H4 (cell line): ENCODE data around the gene XPO6. TPM values are rescaled to one million over a fixed set of nuclear protein-coding genes. Genes with fewer than 3 reads are reported as not detected.

Source experiments
- DNase-seq: peaks from one replicate; pipeline ENCODE4 v3.0.0-alpha.2; 2015; ENCODE audit warnings: low spot score
- total RNA-seq: library from RNA; depleted of rRNA; stranded (reverse); fragments of >200 nt; shearing (Covaris generic); gene quantifications from 2 replicates; pipeline ENCODE4 v1.2.3, GENCODE V29; 2014; rRNA removed

Gene XPO6
- total RNA-seq, 1 experiment from 2014 or later = 46.8 TPM

DNA sequence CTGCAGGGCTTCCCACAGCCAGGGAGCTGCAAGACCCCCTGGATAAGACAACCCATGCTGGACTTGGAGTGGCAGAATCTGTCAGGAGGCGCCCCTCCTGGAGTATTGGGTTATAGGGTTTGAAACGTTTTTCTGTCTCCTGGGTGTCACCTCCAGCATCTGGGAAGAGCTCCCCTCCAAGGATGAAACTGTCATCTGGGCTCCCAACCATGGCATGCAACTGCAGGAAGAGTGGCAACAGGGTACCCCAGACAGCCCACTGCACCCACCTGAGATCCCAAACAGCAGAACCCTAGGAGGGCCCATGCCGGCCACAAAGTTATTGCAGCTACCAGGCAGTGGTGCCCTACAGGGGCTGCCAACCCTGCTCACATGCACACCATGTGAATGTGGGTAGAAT is 147.6 kb downstream of the XPO6 start:
- DNase-seq = no peak

GRCh38 chr16:28063591-28064061 is 148.1 kb downstream of the XPO6 start, which contains the start of gene GSG1L:
Gene GSG1L, minus strand, starts transcription at chr16:28063714. Its CDS starts 290 bp downstream, at chr16:28063424.
- DNase-seq = no peak

DNA sequence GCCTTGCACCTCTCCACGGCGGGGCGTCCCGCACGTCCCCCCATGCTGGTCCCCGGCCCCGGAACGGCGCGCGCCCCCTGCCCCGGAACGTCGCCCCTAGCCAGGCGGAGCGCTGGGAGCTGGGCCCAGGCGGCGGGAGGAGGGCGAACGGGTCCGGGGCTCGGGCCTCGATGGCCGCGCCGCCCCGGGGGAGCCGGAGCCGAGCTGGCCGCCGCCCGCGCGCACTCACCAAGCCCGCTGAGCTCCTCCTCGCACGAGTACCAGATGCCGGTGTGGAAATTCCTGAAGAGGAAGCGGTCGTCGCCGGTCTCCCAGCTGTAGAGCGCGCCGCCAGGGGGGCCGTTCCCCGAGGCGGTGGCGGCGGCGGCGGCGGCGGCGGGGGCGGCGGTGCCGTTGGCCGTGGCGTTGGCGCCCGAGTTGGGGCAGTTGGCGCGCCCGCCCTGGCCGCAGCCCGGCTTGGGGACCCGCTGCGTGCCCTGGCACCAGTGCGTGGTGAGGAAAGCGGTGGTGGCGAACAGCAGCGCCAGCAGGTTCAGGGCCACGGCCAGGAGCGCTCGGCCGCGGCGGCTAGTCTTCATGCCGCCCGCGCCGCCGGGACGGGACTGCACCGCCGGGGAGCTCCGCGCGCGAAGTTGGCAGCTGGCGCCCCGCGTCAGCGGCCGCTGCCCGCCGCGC is 148.8 kb downstream of the XPO6 start:
- no peak for DNase-seq

- DNase-seq = no peak
These were observed 149.4 kb downstream of the XPO6 start for GRCh38 chr16:28062261-28062846.

- DNase-seq = no peak
These were observed 150.2 kb downstream of the XPO6 start for GRCh38 chr16:28061352-28062101.

- no peak for DNase-seq
These were observed 151.8 kb downstream of the XPO6 start for GRCh38 chr16:28059841-28060575.

- no peak for DNase-seq
These were observed 152.8 kb downstream of the XPO6 start for GRCh38 chr16:28058839-28059589.

DNA sequence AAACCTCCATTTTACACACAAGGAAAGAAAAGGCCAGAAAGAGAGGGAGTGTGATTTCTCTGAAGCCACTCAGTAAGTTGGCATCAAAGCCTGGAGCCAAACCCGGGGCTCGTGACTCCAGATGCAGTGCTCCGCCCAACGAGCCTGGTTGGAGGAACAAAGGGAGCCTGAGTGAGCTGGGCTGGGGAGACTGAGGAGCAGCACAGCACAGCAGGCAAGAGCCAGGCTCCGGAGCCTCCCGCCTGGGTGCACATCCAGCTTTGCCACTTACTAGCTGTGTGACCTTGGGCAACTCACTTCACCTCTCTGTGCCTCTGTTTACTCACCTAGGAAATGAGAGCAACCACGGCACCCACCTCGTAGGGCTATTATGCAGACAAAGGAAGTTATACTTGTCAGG is 153.8 kb downstream of the XPO6 start:
- no peak for DNase-seq

GRCh38 chr16:28053461-28053860 is 158.3 kb downstream of the XPO6 start:
- no peak for DNase-seq

DNA sequence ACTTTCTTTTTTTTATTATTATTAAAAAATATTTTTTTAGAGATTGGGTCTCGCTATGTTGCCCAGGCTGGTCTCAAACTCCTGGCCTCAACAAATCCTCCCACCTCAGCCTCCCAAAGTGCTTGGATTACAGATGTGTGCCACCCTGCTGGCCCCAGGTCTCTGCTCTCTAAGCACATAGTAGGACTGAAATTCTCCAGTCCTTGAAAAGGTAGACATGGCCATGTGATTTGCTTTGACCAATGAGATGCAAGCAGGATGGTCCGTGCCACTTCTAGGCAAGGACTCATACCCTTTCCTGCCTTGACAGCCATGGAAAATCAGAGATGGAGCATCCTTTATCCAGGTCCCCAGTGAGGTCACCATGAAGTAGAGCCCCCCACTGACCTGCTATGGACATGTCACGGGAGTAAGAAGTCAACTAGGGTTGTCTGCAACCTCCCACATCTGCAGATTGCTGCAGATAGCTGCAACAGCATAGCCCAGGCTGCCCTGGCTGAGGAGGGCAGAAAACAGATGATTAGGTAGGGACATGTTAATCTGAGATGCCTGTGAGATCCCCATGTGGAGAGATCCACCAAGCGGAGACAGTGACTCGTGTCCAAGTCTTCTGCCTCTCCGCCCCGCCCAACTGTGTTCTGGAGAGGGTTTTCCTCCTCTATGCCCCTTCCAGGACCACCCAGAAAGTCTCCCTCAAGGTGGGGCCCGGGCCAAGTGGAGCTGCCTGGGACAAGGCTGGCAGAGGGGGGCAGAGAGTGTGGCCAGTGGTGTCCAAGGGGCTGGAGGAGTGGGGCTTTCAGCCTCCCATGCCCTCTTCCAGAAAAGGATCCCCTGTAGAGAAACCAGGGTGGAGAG is 159.3 kb downstream of the XPO6 start:
- no peak for DNase-seq

GRCh38 chr16:28051486-28051885 is 160.3 kb downstream of the XPO6 start:
- DNase-seq = no peak

Other genes with a start within 250 kb of the XPO6 start
- 0.08 and 0.41 TPM in 2 replicates for gene GSG1L, start 148.3 kb downstream of the XPO6 start, total RNA-seq
- gene SBK1, start 80.6 kb upstream of the XPO6 start, total RNA-seq = 0.08 TPM in 1 of 2 replicates, not detected in the other
- 0.31 TPM in 1 of 2 replicates, not detected in the other for gene NPIPB6, start 151.5 kb upstream of the XPO6 start, total RNA-seq
- gene EIF3CL, start 191.9 kb upstream of the XPO6 start, total RNA-seq = 47.6 and 97.2 TPM in 2 replicates